Measurements from ENCODE around the gene NEDD9.

GRCh38 chr6:11241154-11241792, 8.8 kb upstream of the NEDD9 start:
- TF ChIP-seq ZFP3 (CRISPR knock-in tag; IDR thresholded peaks at IDR 0.05) (no peak), ZNF565 (CRISPR knock-in tag; conservative IDR thresholded peaks at IDR 0.05; ENCODE audit: low read depth) (no peak), RARB (CRISPR knock-in tag; IDR thresholded peaks at IDR 0.05) (no peak), CSRNP3 (CRISPR knock-in tag; IDR thresholded peaks at IDR 0.05) (no peak), TOX (CRISPR knock-in tag; IDR thresholded peaks at IDR 0.05; ENCODE audit: borderline replicate concordance) (no peak), PPARA (CRISPR knock-in tag; IDR thresholded peaks at IDR 0.05; ENCODE audit: borderline replicate concordance) (no peak), ZNF70 (CRISPR knock-in tag; IDR thresholded peaks at IDR 0.05) (no peak), ISL1 (CRISPR knock-in tag; IDR thresholded peaks at IDR 0.05) (no peak), SNAI2 (CRISPR knock-in tag; IDR thresholded peaks at IDR 0.05) (no peak), GLIS3 (CRISPR knock-in tag; IDR thresholded peaks at IDR 0.05) (no peak)
- TF ChIP-seq, protein P1, sequence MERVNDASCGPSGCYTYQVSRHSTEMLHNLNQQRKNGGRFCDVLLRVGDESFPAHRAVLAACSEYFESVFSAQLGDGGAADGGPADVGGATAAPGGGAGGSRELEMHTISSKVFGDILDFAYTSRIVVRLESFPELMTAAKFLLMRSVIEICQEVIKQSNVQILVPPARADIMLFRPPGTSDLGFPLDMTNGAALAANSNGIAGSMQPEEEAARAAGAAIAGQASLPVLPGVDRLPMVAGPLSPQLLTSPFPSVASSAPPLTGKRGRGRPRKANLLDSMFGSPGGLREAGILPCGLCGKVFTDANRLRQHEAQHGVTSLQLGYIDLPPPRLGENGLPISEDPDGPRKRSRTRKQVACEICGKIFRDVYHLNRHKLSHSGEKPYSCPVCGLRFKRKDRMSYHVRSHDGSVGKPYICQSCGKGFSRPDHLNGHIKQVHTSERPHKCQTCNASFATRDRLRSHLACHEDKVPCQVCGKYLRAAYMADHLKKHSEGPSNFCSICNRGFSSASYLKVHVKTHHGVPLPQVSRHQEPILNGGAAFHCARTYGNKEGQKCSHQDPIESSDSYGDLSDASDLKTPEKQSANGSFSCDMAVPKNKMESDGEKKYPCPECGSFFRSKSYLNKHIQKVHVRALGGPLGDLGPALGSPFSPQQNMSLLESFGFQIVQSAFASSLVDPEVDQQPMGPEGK (CRISPR knock-in tag; IDR thresholded peaks at IDR 0.05; ENCODE audit: borderline replicate concordance), result no peak
- TF ChIP-seq, protein P2, sequence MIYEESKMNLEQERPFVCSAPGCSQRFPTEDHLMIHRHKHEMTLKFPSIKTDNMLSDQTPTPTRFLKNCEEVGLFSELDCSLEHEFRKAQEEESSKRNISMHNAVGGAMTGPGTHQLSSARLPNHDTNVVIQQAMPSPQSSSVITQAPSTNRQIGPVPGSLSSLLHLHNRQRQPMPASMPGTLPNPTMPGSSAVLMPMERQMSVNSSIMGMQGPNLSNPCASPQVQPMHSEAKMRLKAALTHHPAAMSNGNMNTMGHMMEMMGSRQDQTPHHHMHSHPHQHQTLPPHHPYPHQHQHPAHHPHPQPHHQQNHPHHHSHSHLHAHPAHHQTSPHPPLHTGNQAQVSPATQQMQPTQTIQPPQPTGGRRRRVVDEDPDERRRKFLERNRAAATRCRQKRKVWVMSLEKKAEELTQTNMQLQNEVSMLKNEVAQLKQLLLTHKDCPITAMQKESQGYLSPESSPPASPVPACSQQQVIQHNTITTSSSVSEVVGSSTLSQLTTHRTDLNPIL (CRISPR knock-in tag; IDR thresholded peaks at IDR 0.05; ENCODE audit: low read depth), result no peak

Measured in SK-N-SH treated with all-trans-retinoic acid at 6 μM for 48 hours (cell line).